ENCODE results near the gene FNDC10. TPM values are rescaled to one million over a fixed set of nuclear protein-coding genes. Genes with fewer than 3 reads are reported as not detected.

The FNDC10 gene
- total RNA-seq, 1 experiment from 2014 or later, result 8.4 TPM

DNA sequence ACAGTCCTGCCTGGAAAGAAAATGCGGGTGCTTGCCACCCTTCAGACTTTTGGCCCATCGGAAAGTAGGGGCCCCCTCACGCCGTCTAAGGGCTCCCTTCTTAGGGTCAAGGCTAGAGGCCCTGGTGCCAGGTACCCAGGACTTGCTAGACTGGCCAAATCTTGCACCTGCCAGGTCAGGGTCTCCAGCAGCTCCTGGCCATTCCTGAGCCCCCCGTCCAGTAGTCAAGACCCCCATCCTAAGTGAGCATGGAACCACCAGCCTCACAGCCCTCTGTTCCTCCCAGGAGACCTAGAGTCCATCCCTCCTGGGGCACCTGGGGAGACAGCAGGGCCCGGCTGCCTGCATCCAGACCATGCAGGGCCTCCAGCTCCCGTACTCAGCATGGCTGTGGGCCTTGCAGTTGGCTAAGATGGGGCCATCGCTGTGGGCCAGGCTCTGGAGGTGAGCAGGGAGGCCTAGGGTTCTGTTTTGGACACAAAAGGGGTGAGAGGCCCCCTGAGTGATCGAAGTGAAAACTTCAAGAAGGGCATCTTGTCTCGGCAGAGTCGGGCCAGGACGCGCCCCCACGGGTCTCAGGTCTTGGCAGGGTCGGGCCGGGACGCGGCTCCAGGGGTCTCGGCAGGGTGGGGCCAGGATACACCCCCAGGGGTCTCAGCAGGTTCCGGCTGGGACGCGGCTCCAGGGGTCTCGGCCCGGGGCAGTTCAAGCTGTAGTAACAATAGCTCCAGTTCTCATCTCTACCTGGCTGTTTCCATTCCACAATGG lies 5.9 kb downstream of the FNDC10 start:
- BruUV-seq (replicated peaks), result no TSS peak
- H3K79me2 ChIP-seq (ENCODE audit: insufficient read depth, low read length), result no peaks in the 10 kb centered on the region
- POLR2A ChIA-PET, result no interaction called here
- H3K9ac ChIP-seq (ENCODE audit: low read length), result no peak overlapping the region
- DNase-seq (ENCODE audit: low read depth, low spot score), result no peak
- TF ChIP-seq SP1 (IDR thresholded peaks at IDR 0.05; ENCODE audit: low read depth), result no peak
- no peak for TF ChIP-seq ZFX (IDR thresholded peaks at IDR 0.05)
- no peak for TF ChIP-seq ELF1 (IDR thresholded peaks at IDR 0.05; ENCODE audit: borderline replicate concordance, low read depth)
- TF ChIP-seq YY1 (IDR thresholded peaks at IDR 0.05; ENCODE audit: extremely low read depth, insufficient replicate concordance, low read depth, low read length), result no peak
- TF ChIP-seq TCF7L2 (IDR thresholded peaks at IDR 0.05; ENCODE audit: borderline replicate concordance, extremely low read depth, insufficient read depth, insufficient read length), result no peak
- TF ChIP-seq, protein P1, sequence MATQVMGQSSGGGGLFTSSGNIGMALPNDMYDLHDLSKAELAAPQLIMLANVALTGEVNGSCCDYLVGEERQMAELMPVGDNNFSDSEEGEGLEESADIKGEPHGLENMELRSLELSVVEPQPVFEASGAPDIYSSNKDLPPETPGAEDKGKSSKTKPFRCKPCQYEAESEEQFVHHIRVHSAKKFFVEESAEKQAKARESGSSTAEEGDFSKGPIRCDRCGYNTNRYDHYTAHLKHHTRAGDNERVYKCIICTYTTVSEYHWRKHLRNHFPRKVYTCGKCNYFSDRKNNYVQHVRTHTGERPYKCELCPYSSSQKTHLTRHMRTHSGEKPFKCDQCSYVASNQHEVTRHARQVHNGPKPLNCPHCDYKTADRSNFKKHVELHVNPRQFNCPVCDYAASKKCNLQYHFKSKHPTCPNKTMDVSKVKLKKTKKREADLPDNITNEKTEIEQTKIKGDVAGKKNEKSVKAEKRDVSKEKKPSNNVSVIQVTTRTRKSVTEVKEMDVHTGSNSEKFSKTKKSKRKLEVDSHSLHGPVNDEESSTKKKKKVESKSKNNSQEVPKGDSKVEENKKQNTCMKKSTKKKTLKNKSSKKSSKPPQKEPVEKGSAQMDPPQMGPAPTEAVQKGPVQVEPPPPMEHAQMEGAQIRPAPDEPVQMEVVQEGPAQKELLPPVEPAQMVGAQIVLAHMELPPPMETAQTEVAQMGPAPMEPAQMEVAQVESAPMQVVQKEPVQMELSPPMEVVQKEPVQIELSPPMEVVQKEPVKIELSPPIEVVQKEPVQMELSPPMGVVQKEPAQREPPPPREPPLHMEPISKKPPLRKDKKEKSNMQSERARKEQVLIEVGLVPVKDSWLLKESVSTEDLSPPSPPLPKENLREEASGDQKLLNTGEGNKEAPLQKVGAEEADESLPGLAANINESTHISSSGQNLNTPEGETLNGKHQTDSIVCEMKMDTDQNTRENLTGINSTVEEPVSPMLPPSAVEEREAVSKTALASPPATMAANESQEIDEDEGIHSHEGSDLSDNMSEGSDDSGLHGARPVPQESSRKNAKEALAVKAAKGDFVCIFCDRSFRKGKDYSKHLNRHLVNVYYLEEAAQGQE (IDR thresholded peaks at IDR 0.05; ENCODE audit: low read depth), result no peak
- TF ChIP-seq SRF (IDR thresholded peaks at IDR 0.05; ENCODE audit: low read depth), result no peak
- TF ChIP-seq POLR2AphosphoS5 (IDR thresholded peaks at IDR 0.05; ENCODE audit: low read depth, low read length), result no peak
- TF ChIP-seq, protein P2, sequence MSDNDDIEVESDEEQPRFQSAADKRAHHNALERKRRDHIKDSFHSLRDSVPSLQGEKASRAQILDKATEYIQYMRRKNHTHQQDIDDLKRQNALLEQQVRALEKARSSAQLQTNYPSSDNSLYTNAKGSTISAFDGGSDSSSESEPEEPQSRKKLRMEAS (IDR thresholded peaks at IDR 0.05), result no peak
- no peak for TF ChIP-seq EZH2phosphoT487 (IDR thresholded peaks at IDR 0.05; ENCODE audit: borderline replicate concordance)
- TF ChIP-seq POLR2A (IDR thresholded peaks at IDR 0.05; ENCODE audit: borderline replicate concordance, extremely low read depth, insufficient read depth, insufficient read length), result no peak
- no peak for TF ChIP-seq CEBPB (IDR thresholded peaks at IDR 0.05; ENCODE audit: low read depth)
- no peak for TF ChIP-seq JUND (IDR thresholded peaks at IDR 0.05)
- H3K4me1 ChIP-seq (ENCODE audit: control insufficient read depth in 1 of 2, insufficient read depth in 2 of 2, low read length in 2 of 2), result peaks cover 8 to 25% of the 10 kb centered on the region in 2 experiments; a peak in 3 of 4 replicates
- intact Hi-C loops (cut with micrococcal nuclease), result no loop called here
- H3K4me2 ChIP-seq (ENCODE audit: low read length), result no peak overlapping the region
- H3K36me3 ChIP-seq (ENCODE audit: control insufficient read depth in 1 of 2, insufficient read depth in 2 of 2, low read length in 2 of 2), result no peaks in the 10 kb centered on the region
- no peak overlapping the region for H2AFZ ChIP-seq (ENCODE audit: low read depth, low read length, poor library complexity, severe bottlenecking)
- H3K4me3 ChIP-seq (replicated peaks in 1 of 2; ENCODE audit: low read depth in 1 of 2, low read length in 2 of 2), result no peak overlapping the region
- H3K9me3 ChIP-seq (ENCODE audit: control insufficient read depth in 1 of 2, insufficient read depth in 1 of 2, low read depth in 1 of 2, low read length in 2 of 2), result no peaks in the 10 kb centered on the region
- CTCF ChIA-PET, result no interaction called here
- peaks cover 11% of the 10 kb centered on the region; the same call in 1 of the 2 replicates for H3K27me3 ChIP-seq (ENCODE audit: insufficient read depth, low read length)
- no peak overlapping the region for H3K27ac ChIP-seq (ENCODE audit: low read depth, low read length)
- H4K20me1 ChIP-seq (ENCODE audit: insufficient read depth), result no peaks in the 10 kb centered on the region
- H3K9me2 ChIP-seq (ENCODE audit: insufficient read depth), result no peaks in the 10 kb centered on the region
- no peak for ATAC-seq
- RAD21 ChIA-PET (ENCODE audit: low non-redundant PET in 1 of 2, low total read pairs in 2 of 2, uncharacterized antibody in 2 of 2, unreplicated experiment in 2 of 2), result no interaction called here

Data from HCT116 (cell line).